NCI-H460 (cell line): ENCODE results near the gene PTPRM. TPM values are rescaled to one million over a fixed set of nuclear protein-coding genes. Genes with fewer than 3 reads are reported as not detected.

Experiments used
- DNase-seq: peaks from one replicate; pipeline ENCODE4 v3.0.0-alpha.2; 2016; ENCODE audit warnings: low read depth; ENCODE audit errors: extremely low read depth
- total RNA-seq: library from RNA; depleted of rRNA; stranded (reverse); fragments of >200 nt; shearing (Covaris generic); gene quantifications from 2 replicates; pipeline ENCODE4 v1.2.3, GENCODE V29; 2014

The PTPRM gene
- total RNA-seq, 1 experiment from 2014 or later = 129 TPM

DNA sequence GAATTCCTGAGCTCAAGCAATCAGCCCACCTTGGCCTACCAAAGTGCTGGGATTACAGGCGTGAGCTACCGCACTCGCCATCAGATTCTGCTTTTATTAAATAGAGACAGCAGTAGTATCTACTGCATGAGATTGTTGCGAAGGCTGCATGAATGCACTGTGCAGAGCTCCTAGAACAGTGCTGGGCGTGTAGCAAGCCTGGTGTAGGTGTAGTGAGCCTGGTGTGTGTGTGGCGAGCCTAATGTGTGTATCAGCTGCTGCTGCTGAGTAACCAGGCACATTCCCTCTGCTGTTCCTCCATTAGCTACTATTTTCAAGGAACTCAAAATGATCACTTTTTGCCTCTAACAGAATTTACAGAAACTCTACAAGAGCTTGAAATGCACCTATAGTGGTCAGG lies 57.6 kb downstream of the PTPRM start:
- DNase-seq = no peak

GRCh38 chr18:7626175-7626921 lies 59.2 kb downstream of the PTPRM start:
- no peak for DNase-seq

DNA sequence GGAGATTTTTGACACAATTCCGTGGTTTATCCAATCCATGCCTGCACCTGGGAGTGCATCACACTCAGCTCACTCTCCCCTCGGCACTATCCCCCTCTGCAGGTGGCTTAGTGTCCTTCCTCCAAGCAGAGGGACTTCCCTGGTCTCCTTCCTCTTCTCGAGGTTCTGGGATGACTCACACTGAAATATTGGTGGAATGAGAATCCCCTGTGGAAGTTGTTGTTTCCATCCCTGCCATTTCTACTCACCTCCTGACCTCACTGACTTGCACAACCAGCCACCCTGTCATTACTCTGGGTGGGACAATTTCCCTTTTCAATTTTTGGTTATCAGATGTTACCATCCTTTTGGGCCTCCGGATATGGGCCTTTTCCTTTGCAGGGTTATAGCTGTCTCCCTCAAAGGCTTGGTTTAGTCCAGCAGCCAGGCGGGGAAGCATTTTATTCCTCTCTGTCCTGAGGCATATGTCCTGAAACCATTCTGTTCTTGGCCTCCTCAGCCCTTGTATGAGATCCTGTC lies 59.9 kb downstream of the PTPRM start:
- no peak for DNase-seq

GRCh38 chr18:7629416-7629815 lies 62.3 kb downstream of the PTPRM start:
- DNase-seq = no peak

GRCh38 chr18:7630731-7631442 lies 63.8 kb downstream of the PTPRM start:
- DNase-seq = no peak

- no peak for DNase-seq
These were observed 65.3 kb downstream of the PTPRM start for GRCh38 chr18:7632152-7633098.

- DNase-seq = no peak
These were observed 66.1 kb downstream of the PTPRM start for GRCh38 chr18:7633171-7633570.

- DNase-seq = no peak
These were observed 68.8 kb downstream of the PTPRM start for GRCh38 chr18:7635948-7636347.

- DNase-seq = no peak
These were observed 70.2 kb downstream of the PTPRM start for GRCh38 chr18:7637269-7637668.

- DNase-seq = no peak
These were observed 71.2 kb downstream of the PTPRM start for GRCh38 chr18:7638321-7638720.

- DNase-seq = no peak
These were observed 74.7 kb downstream of the PTPRM start for GRCh38 chr18:7641813-7642212.

DNA sequence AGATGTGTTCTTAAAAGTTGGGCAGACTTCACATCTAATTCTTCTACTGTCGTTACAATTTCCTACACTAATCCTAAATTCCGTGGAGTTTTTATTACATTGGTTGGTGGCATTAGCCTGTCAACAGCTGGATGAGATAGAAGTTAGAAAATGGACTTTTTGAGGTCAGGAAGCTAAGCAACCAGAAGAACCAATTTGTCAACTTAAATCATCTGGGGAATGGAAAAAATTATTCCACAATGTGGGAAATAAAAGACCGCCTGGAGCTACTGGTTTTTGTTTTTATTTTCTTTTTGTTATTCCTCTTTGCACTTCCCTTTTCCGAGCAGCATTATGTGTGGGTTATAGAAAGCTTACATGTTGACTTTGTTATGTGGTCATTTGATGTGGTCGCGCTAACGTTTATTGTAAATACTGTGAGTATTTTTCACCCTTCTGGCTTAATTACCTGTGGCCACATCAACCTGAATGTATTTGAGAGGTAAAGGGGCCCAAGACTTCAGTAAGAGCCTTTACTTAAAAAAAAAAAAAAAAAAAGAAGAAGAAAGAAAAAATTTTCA lies 75.3 kb downstream of the PTPRM start:
- DNase-seq = no peak

- no peak for DNase-seq
These were observed 78.6 kb downstream of the PTPRM start for GRCh38 chr18:7645756-7646155.

DNA sequence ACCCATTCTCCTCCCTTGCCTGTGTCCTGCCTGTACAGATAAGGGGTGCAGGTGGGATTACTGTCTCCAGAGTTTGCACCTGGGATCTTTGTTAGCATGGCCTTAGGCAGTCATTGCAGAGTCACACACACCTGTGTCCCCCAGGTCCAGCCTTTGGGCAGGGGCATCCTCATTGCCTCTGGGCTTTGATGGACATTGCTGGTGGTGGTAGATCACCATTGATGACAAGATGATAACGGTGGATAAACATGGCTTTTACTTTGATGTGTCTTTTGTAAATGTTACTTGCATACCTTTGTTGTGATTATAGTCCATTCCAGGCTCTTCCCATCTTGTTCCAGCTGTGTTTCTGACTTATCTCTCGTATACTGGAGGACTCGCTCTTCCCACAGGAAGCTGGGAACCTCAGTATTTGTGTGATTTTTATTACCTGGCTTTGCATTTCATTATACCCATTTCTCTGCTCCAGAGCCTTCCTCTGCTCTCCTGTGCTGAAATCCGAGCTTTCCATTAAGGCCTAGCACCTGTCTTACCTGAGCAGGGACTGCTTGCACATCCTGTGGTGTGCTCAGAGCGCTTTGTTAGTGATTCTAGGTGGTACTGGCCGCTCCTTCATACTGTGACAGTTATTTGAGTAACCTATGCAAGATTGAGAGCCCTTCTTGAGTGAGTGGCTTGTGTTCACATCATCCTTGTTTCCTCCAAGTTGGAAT lies 79.2 kb downstream of the PTPRM start:
- DNase-seq = no peak

GRCh38 chr18:7647500-7647899 lies 80.4 kb downstream of the PTPRM start:
- DNase-seq = no peak

DNA sequence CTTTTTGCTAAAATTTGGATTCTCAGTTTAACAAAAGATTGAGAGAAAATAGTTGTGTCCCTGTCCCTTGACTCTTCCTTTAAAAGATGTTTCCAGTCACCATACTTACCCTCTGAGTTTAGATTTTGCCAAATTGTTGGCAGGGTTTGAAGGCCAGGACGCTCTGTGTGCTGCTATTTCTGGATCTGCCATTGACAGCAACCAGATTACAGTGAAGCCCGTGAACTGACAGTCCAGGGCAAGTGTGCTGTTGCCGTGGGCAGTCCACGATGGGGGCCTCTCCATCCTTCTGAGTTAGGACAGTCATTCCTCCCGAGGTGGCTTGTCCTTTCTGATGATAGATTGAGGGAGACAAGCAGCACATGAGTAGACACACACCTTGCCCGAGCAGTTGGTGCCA lies 89.9 kb downstream of the PTPRM start:
- no peak for DNase-seq

GRCh38 chr18:7657937-7658336 lies 90.8 kb downstream of the PTPRM start:
- DNase-seq = no peak

GRCh38 chr18:7658701-7659100 lies 91.6 kb downstream of the PTPRM start:
- DNase-seq = no peak

- DNase-seq = no peak
These were observed 94.1 kb downstream of the PTPRM start for GRCh38 chr18:7661207-7661606.

- DNase-seq = no peak
These were observed 95.8 kb downstream of the PTPRM start for GRCh38 chr18:7662866-7663265.
